ENCODE results near the gene MRPL36. TPM values are rescaled to one million over a fixed set of nuclear protein-coding genes. Genes with fewer than 3 reads are reported as not detected.

Gene MRPL36
- 40.2 and 47.1 TPM in 2 replicates for total RNA-seq

DNA sequence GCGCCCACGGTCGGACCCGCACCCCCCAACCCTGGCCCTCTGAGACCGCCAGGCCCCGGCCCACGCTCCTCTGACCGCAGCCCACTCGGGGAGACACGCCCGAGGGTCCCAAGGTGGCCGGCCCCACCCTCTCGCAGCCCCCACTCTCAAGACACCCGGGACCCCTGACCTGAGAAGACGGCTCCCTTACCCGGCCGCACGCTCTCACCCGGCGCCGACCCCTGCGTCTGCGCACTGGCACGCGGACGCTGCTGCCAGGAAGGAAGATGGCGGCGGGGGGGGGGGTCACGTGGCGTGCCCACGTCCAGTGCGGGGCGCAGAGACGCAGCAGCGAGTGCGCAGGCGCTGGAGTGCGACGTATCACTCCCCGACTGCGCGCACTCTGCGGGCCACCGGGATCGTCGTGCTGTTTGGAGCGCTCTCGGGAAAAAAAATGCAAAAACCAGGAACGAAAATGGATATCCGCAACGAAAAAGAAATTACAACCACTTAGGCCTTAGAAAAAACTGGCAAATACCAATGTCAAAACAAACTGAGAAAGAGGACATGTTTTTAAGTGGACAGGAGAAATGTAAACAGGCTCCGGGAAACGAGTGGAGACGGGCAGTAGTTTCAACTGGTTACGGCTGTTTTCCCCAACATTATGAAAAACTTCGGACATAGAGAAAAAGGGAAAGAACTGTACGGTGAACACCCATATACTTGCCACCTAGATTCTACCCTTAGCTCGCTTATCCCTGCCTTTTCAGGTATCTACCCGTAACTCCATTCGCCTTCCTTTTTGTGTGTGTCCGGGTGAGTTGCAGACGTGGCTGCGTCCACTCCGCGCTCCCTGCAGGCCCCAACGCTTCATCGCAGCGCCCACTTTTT, at the start of gene MRPL36:
Gene MRPL36 (minus strand): TSS at position 236 of the 870 bp plus-strand sequence. CDS start 902 bp downstream, outside the sequence.

DNA sequence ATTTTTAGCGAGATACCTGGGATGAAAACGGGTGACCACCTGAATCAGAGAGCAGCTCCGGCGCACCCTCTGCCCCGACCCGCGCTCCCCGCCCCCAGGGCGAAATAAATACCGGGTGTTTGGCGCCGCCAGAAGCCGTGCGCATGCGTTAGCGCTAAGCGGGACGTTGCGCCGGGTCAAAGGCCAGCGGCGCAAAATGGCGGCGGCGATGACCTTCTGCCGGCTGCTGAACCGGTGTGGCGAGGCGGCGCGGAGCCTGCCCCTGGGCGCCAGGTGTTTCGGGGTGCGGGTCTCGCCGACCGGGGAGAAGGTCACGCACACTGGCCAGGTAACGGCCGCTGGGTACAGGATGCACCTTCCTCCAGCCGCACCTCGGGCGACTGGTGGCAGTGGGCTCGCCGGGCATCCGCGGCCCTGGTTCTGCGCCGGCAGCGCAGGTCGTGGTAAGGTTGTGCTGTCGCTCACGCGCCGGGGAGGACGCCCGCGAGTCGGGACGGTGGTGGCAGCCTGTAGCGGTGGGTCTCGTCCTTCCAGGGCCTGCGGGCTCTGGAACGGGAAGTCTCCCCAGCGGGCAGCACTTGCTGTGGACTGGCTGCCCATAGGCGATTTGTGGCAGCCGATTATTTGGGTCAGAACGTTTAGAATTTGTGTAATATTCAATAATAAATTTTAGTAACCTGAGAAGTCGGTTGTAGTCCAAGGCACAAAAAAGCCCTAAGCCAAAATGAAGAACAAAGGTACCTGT, 1.8 kb upstream of the MRPL36 start, which contains the start of gene NDUFS6:
Gene NDUFS6 (plus strand): TSS at position 186 of the 745 bp plus-strand sequence. CDS start 11 bp downstream, at position 197.

Other genes with a start within 250 kb of the MRPL36 start
- gene NDUFS6, start 1.6 kb upstream of the MRPL36 start, total RNA-seq, result 26.8 and 35.4 TPM in 2 replicates
- gene IRX4, start 83.1 kb upstream of the MRPL36 start, total RNA-seq, result not detected in 2 replicates